Suppressor macrophage treated with lipopolysaccharide for 1 hour (primary cell): ENCODE data around the gene TMEM141.

ENCODE experiments used
- DNase-seq, 3 donors: peaks; one replicate each; pipeline ENCODE4 v3.0.0-alpha.2; 2020 to 2022

TMEM141 gene

DNA sequence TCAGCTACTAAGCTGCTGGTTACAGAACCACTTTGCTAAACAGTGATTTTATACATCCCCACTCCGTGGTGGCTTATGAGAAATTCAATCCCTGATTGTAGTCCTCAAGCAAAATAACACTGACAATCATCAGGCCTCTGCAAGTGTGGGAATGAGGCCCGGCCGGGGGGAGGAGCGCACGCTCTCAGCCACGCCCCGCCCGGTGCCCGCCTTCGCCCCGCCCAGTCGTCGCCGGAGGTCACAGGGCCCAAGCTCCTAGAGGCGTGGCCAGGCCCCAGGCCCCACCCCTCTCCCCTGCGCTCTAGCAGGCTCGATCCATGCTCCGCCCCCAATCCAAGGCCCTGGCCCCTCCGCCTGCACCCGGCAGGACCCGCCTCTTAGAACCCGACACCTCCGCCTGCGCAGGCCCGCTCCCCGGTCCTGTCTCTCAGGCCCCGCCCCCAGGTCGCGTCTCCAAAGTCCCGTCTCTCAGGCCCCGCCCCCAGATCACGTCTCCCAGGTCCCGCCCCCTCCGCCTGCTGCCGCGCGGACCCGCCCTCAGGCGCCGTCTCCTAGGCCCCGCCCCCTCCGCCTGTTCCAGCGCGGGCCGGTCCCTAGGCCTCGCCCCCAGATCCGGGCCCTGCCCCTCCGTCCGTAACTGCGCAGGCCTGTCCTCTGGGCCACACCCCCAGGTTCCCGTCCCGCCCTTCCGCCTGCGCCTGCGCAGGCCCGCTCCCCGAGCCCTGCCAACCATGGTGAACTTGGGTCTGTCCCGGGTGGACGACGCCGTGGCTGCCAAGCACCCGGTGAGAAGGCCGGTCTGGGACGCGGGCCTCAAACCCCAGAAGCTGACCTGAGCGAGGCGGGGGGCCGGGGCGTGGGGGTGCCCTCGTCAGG lies at the start of gene TMEM141:
Gene TMEM141 (plus strand): TSS at position 705 of the 876 bp plus-strand sequence. CDS start 27 bp downstream, at position 732.
- DNase-seq = peak; percentile 100

DNA sequence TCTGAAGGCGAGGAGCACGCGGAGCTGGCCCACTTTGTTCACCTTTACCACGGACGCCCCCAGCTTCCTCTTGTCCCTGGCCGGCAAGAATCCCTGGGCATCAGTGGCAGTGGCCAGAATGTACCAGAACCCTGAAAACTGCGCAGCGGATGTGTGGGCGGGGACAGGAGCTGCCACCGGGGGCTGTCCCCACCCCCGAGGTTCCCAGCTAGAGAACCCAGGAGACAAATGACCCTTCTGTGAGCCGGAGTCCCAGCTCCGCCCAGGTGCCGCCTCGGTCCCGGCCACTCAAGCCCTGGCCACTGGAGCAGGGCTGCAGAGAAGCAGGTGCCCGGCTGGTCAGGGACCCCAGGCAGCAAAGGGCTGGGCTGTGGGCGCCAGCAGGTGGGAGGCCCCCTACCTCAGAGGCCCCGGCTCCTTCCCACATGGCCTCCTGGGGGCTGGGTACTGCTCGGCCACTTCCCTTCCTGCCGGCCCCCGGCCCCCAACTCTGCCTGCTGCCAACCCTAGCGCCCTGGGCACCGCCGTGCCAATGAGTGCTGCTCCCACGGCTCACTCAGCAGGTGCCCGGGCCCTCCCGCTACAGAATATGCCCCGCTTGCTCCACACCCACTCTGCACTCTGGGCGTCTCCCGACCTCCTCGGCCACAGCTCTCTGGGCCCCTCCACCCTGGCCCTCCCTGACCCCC lies 49.1 kb upstream of the TMEM141 start:
- peak; percentile 85 to 93 (median 86) for DNase-seq

DNA sequence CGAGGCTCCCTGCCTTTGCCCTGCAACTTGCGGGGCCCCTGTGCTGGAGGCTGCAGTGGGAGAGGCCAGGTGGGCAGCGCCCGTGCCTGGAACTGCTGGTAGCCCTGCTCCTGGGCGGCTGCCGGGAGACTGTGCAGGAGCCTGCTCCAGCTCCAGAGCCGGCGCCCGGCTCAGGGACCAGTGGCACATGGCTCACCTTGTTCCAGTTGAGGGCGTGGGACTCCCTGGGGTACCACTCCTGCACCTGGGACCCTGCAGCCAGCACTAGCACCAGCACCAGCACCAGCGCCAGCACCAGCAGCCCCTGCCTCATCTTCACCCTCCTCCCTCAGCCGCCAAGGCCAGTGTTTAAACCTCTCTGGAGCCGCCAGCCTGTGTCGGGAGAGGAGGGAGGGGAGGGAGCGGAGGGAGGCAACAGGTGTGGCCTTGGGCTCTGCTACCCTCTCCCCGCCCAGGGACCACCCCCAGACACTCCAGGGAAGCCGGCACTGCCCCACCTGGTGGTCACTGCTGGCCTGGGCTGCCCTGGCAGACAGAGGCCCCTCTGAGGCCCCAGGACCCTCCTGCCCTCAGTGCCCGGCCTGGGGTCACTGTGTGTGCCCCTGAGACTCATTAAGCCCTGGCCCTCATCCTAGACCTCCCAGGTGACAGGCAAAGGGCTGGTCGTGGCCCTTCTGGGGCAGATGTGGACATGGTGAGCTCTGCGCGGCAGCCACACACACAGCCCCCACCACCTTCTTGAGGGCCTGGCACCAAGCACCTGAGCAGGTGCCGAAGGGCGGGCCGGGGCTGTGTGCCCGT lies 48.4 kb upstream of the TMEM141 start, which contains the start of gene LCN10:
Gene LCN10 (minus strand): TSS at position 350 of the 801 bp plus-strand sequence. CDS start 37 bp downstream, at position 313.
- no peak for DNase-seq

DNA sequence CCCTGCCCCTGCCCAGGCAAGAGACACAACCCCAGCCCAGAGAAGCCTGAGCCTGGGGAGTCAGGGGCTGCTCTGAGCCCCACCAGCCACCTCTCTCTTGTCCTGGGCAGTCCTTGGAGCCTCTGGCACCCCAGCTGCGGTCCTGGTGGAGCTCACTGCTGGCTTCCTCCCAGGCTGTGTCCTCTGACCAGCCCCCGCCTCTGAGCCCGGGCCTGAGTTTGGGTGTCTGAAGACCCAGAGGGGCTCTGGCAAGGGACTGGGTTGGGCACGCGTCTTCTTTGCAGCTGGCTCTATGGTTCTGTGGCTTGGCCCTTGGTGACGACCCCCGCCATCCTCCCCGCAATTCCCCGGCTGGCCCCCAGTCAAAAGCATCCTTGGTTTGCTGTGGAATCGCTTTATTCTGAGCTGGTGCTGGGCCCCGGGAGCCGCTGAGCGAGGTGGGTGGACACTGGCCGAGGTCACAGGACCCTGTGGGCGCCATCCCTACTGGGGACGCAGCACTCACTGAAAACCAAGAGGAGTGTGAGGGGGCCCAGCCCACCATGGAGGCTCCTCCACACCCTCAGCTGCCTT lies 47.4 kb upstream of the TMEM141 start:
- no peak for DNase-seq

DNA sequence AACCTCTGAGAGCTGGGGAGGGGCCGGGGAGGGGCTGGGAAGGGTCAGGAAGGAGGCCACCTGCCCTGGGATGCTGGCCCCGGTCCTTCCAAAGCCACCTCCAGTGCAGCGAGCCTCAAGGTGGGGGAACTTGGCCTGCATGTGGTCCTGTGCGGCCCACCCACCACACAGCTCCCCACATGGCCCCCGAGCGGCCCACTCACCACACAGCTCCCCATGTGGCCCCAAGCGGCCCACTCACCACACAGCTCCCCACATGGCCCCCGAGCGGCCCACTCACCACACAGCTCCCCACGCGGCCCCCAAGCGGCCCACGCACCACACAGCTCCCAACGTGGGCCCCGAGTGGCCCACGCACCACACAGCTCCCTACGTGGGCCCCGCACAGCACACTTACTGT lies 46.4 kb upstream of the TMEM141 start:
- no peak for DNase-seq

DNA sequence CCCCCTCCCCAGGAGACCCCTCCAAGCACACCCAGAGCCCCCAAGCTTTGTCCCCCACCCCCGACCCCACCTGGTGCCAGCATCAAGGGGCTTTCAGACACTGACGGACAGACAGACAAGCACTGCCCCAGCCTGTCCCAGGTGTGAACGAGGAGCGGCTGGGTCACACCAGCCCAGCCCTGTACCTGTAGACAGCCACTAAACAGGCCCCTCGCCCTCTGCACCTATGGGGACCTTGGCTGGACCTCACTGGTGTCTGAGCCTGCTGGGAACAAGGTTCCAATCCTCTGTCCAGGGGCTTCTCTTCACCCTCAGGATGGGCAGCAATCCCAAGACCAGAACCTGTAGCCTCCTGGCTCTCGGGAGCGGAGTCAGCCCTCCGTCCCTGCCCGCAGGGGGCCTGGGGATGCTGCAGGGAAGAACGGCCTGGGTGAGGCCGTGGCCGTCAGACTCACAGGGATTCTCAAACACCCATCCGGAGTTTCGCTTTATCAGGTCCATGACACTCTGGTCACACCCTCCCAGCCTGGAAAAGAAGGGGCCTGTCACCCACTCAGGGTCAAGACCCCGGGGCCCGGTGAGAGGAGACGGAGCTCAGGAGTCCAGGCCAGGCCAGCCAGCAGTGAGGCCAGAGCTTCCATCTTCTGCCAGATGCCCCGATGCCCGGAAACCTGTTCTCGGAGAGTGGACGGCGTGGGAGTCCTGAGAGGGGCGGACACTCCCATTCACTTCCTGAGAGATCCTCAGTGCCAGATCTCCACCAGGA lies 45.6 kb upstream of the TMEM141 start:
- DNase-seq = no peak

DNA sequence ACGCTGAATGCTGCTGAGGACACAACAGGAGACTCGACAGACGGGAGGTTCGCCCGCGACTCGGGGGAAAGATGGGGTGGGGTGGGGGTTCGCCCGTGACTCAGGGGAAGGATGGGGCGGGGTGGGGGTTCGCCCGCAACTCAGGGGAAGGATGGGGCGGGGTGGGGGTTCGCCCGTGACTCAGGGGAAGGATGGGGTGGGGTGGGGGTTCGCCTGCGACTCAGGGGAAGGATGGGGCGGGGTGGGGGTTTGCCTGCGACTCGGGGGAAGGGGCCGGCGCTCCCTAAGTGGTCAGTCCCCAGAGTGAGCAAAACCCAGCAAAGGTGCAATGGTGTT lies 45.0 kb upstream of the TMEM141 start:
- no peak for DNase-seq

DNA sequence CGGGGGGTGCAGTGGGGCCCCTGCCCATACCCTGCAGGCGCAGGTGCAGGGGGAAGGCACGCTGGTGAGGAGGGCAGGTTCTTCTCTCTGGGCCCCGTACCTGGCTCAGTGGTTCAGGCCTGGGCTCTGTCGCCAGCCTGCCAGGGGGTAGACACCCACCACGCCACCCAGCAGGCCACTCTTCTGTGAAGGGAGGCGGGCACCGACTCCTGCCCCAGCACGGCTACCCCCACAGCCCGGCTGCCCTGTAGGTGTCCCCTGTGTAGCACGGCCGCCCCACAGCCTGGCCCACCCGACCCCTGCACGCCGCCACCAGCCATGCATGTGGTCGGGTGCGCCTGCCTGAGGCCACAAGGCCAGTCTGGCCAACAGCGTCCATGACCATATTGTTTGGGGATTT lies 44.5 kb upstream of the TMEM141 start:
- no peak for DNase-seq

DNA sequence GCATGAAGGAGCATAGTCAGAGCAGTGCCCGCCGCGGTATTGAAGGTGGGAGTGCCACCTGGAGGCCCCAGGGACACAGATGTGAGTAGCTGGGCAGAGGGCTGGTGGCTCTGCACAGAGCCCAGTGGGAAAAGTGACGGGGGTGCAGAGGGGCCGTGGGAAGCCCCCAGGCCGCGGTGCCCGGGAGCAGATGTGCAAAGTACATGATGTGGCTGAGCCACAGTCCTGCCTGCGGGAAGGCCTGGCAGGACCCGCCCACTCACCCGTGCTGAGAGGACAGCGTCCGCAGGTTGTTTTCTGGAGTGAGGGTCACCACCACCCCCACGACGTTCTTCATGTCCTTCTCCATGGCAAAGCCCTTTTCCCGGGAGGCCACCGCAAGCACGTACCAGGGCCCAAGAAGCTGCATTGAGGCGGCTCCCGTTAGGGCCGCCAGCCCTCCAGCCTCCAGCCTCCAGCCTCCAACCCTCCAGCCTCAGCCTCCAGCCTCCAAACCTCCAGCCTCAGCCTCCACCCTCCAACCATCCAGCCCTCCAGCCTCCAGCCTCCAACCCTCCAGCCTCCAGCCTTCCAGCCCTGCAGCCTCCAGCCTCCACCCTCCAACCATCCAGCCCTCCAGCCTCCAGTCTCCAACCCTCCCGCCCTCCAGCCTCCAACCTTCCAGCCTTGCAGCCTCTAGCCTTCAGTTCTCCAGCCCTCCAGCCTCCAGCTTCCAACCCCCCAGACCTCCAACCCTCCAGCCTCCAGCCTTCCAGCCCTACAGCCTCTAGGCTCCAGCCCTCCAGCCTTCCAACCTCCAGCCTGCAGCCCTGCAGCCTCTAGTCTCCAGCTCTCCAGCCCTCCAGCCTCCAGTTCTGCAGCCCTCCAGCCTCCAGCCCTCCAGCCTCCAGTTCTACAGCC lies 43.7 kb upstream of the TMEM141 start:
- DNase-seq = no peak

DNA sequence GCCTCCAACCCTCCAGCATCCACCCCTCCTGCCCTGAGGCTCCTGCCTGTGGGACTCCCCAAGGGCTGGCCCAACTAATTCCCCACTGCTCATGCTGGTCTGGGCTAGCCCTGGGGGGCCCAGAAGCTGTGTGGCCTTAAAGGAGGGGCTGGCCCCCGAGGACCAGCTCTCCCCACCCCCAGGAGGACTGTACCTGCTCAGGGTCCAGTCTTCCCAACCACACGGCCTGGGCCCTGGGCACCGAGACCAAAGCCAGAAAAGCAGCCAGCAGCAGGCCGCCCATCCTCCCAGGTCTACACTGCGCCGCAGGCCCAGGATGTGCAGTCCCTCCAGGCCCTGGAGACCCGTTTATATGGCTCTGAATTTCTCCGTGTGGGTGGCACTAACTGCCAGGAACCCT lies 42.9 kb upstream of the TMEM141 start, which contains the start of gene LCN6:
Gene LCN6 (minus strand): TSS at position 325 of the 400 bp plus-strand sequence. CDS start 42 bp downstream, at position 283.
- DNase-seq = no peak

DNA sequence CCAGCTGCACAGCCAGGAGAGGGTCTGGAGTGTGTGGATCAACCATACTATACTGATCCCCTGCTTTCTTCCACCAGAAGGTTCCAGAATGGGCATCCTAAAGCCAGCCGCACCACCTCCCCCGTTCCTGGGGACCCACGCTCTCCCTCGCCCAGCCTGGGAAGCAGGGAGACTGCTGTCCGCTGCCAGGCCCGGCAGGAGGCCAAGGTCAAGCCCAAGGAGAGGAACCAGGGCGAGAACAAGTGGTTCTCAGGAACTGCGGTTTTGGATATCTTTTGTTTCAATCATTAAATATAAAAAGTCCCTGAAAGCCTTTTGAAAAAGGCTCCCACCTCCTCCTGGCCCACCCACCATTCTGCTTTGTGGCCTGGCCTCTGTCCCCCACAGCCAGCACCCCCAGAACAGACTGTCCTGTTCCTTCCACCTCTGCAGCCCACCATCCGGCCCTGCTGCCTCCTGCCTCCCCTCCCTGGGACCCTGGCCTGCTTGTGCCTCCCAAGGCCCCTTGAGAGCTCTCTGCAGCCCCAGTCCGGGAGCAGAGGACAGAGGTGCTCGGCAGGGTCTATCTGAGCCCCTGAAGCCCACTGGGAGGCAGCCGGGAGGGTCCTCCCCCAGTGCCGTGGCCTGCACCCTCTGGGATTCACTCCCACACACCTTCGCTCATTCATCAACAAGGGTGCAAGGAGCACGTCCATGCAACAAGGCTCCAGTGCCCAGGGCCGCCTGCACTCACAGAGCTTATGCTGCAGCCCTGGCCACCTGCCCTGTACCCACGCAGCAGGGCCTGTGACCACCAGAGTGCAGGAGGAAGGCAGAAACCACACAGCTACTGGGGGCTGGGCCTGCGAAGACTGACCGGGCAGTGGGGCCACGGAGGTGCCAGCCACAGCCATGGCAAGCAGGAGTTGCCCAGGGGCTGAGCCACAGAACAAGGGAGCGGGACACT lies 42.2 kb upstream of the TMEM141 start:
- no peak for DNase-seq

DNA sequence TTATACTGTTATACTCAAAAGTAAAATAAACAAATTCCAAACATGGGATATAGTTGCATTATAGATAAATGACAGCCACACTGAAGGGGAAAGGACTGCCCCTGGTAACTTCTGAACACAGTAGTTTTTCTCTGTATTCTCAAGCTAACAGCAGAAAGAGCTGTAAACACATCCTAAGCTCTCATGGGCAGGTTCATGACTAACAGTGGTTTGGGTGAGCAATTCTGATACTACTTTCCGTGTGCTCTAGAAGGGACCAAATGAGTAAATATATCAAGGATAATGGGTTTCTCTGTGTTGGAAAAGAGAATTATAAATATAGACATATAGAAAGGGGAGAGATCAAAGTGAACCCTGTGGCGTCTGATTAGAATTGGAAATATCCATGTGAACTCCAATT lies 40.6 kb upstream of the TMEM141 start:
- no peak for DNase-seq

DNA sequence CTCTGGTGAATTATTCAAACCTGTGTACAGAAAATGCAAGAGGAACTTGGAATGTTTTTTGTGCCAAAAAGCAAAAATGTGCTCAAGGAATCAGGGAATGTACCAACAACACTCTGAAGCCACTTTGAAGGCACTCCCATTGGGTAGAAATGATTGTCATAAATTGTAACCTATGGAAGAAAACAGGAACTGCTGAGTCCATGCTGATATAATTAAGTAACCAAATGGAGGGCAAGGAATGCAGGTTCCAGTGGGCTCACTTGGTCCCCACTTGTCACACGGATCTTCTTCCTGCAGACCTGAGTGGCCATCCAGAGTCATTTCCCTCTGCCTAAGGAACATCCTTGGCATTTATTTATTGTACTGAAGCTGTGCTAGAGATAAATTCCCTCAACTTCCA lies 39.9 kb upstream of the TMEM141 start:
- DNase-seq = no peak

DNA sequence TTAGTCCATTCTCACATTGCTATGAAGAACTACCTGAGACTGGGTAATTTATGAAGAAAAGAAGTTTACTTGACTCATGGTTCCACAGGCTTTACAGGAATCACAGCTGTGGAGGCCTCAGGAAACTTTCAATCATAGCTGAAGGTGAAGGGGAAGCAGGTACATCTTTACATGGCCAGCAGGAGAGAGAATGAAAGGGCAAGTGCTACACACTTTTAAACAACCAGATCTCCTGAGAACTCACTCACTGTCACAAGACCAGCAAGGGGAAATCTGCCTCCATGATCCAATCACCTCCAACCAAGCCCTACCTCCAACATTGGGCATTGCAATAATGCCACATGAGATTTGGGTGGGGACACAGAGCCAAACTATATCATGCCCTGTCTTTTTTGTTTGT lies 39.3 kb upstream of the TMEM141 start:
- DNase-seq = no peak

DNA sequence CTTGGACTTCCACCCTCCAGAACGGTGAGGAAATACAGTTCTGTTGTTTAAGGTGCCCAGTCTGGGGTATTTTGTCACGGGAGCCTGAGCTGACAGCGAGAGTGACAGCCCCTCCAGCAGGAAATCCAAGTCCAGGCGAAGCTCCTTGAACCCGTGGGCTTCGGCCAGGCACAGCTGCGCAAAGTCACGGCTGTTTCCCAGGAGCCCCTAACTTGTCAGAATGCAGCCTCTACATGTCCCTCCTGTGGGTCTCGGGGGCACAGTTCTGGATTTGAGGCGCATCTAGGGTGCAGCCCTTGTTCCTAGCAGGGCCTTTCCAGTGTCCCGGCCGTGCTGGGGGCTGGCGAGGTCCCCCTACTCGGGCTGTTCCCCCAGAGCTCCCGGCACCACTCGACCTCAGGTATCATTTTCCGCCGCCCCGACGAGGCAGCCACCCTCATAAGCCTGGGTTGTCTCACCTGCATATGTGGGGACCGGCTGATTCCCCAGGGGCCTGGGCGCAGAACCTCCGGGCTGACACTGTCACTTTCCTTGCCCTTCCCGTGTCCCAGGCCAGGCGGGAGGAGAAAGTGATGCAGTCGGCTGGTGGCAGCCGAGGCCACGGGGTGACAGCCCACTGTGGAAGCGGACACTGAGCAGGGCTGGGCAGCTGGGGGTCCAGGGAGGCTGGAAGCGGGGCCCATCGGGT lies 37.6 kb upstream of the TMEM141 start:
- DNase-seq = no peak

DNA sequence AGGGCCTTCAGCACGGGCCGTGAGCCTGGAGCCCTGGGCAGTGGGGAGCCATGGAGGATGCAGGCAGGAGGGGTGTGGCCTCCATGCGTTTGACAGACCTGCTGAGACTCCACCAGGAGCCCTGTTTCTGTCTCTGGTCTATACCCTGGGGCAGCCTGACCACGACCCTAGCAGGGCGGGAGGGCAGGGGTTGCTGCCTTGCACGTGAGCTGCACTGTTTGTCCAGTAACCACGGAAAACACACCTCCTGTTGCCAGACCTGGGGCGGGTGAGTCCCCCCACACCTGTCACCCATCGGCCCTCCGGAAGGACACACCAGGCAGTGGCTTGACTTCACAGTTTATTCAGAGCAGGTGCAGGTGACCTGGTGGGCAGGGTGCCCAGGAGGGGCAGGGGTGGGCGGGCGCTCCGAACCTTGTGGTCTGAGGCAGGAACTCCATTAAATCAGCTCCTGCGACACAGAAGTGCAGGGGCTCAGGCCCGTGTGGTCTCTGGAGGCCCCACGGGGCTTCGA lies 37.0 kb upstream of the TMEM141 start:
- DNase-seq = no peak

DNA sequence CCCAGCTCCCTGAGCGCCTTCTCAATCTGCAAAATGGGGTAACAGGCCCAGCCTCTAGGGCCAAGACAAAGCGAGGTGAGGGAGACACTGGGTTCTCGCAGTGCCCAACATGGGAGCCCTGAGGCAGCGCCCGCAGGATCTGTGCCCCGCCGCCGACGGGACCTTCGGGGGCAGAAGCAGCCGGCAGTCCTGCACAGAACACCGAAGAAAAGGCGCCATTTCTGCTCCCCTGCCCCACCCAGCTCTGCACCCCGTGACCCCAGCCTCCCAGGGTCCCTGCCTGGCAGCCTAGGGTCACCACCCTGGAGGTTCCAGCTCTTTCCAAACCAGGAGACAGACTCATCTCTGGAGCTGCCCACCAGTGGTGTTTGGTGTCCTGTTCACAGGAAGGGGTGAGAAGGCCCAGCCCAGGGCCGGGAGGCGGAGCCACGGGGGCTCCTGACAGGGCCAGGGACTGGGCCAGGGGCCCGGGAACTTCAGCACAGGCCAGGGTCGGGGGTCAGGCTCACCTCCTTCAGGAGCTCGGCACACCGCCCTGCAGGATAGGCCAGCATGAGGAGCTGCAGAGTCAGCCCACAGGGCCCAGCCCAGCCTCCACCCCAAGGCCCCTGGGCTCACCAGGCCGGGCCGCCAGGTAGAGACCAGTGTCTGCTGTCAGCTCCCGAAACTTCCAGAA lies 36.4 kb upstream of the TMEM141 start:
- DNase-seq = no peak
